Measurements from ENCODE around the gene PPT1. TPM values are rescaled to one million over a fixed set of nuclear protein-coding genes. Genes with fewer than 3 reads are reported as not detected.

The PPT1 gene
- total RNA-seq, 3 donors from 2014 or later: 84.0 to 126 (median 108) TPM

- TF ChIP-seq POLR2A (IDR thresholded peaks at IDR 0.05): no peak
- no peak for TF ChIP-seq POLR2AphosphoS5 (IDR thresholded peaks at IDR 0.05)
- TF ChIP-seq CTCF (IDR thresholded peaks at IDR 0.05): no peak
- intact Hi-C loops (cut with DNase I; ENCODE audit: low total_unique reads): no loop called here
- no peak for DNase-seq (ENCODE audit: low spot score in 2 of 2)
- Histone ChIP-seq H3K4me3 (no peak overlapping the region), H3K36me3 (no peaks in the 10 kb centered on the region), H3K27ac (no peak overlapping the region), H3K27me3 (no peaks in the 10 kb centered on the region), H3K4me1 (no peaks in the 10 kb centered on the region), H3K9me3 (peaks cover 7 to 9% of the 10 kb centered on the region in 2 donors)
Measured at GRCh38 chr1:40114400-40114799, 17.3 kb upstream of the PPT1 start.

- no peaks in the 10 kb centered on the region for H3K36me3 ChIP-seq
- H3K4me3 ChIP-seq: no peak overlapping the region
- no peaks in the 10 kb centered on the region for H3K27me3 ChIP-seq
- intact Hi-C loops (cut with DNase I; ENCODE audit: low total_unique reads): no loop called here
- no peak overlapping the region for H3K27ac ChIP-seq
- peaks cover 7 to 9% of the 10 kb centered on the region in 2 donors for H3K9me3 ChIP-seq
- H3K4me1 ChIP-seq: no peaks in the 10 kb centered on the region
- DNase-seq (ENCODE audit: low spot score in 2 of 2): no peak
- TF ChIP-seq POLR2AphosphoS5 (IDR thresholded peaks at IDR 0.05): no peak
- TF ChIP-seq CTCF (IDR thresholded peaks at IDR 0.05): no peak
- no peak for TF ChIP-seq POLR2A (IDR thresholded peaks at IDR 0.05)
Measured at GRCh38 chr1:40110389-40110788, 13.3 kb upstream of the PPT1 start.

GRCh38 chr1:40107290-40107959 is 10.4 kb upstream of the PPT1 start:
- intact Hi-C loops (cut with DNase I; ENCODE audit: low total_unique reads): no loop called here
- DNase-seq (ENCODE audit: low spot score in 2 of 2): peak in 1 of 2 donors; percentile 49
- Histone ChIP-seq H3K4me1 (no peaks in the 10 kb centered on the region), H3K27ac (peak overlapping the region in 1 of 2 donors; percentile 50), H3K36me3 (no peaks in the 10 kb centered on the region), H3K4me3 (no peak overlapping the region), H3K27me3 (no peaks in the 10 kb centered on the region), H3K9me3 (peaks cover 7 to 9% of the 10 kb centered on the region in 2 donors)
- TF ChIP-seq POLR2A (IDR thresholded peaks at IDR 0.05) (no peak), POLR2AphosphoS5 (IDR thresholded peaks at IDR 0.05) (peak in 1 of 3 donors; percentile 24)

- TF ChIP-seq POLR2AphosphoS5 (IDR thresholded peaks at IDR 0.05) (no peak), CTCF (IDR thresholded peaks at IDR 0.05) (no peak), POLR2A (IDR thresholded peaks at IDR 0.05) (no peak)
- H3K27me3 ChIP-seq: no peaks in the 10 kb centered on the region
- intact Hi-C loops (cut with DNase I; ENCODE audit: low total_unique reads): no loop called here
Measured at GRCh38 chr1:40105028-40105427, 8.0 kb upstream of the PPT1 start.

GRCh38 chr1:40102896-40103295 is 5.8 kb upstream of the PPT1 start:
- DNase-seq (ENCODE audit: low spot score in 2 of 2): no peak
- Histone ChIP-seq H3K27me3 (no peaks in the 10 kb centered on the region), H3K27ac (no peak overlapping the region), H3K4me1 (no peaks in the 10 kb centered on the region), H3K4me3 (no peak overlapping the region), H3K36me3 (no peaks in the 10 kb centered on the region), H3K9me3 (no peaks in the 10 kb centered on the region)
- TF ChIP-seq POLR2A (IDR thresholded peaks at IDR 0.05) (no peak), CTCF (IDR thresholded peaks at IDR 0.05) (no peak), POLR2AphosphoS5 (IDR thresholded peaks at IDR 0.05) (no peak)
- intact Hi-C loops (cut with DNase I; ENCODE audit: low total_unique reads): no loop called here

More at GRCh38 chr1:40105028-40105427, 8.0 kb upstream of the PPT1 start:
- H3K4me3 ChIP-seq: no peak overlapping the region
- peaks cover 0 to 1% of the 10 kb centered on the region in 2 donors for H3K9me3 ChIP-seq
- H3K4me1 ChIP-seq: no peaks in the 10 kb centered on the region
- H3K36me3 ChIP-seq: no peaks in the 10 kb centered on the region
- H3K27ac ChIP-seq: no peak overlapping the region
- no peak for DNase-seq (ENCODE audit: low spot score in 2 of 2)
